H1 (cell line): Measurements from ENCODE around the gene SVOPL. TPM values are rescaled to one million over a fixed set of nuclear protein-coding genes. Genes with fewer than 3 reads are reported as not detected.

ENCODE experiments used
- CTCF ChIA-PET: fragments of 300-600 bp; sonication (Branson Sonifier 250); formaldehyde crosslinking; loops from one replicate; lab custom pipeline; 2021; ENCODE audit not compliant: partially characterized antibody; lab: Charles Lee
- POLR2A ChIA-PET: fragments of 300-600 bp; sonication (Branson Sonifier 250); formaldehyde crosslinking; loops from one replicate; lab custom pipeline; 2021; ENCODE audit warnings: inconsistent platforms; ENCODE audit not compliant: partially characterized antibody; lab: Charles Lee
- DNase-seq, 2 experiments: peaks; one replicate each; pipeline versions ENCODE4 v3.0.0 to v3.0.0-alpha.2; 2010 to 2022; ENCODE audit warnings: low spot score in 2 of 2, low read depth in 1 of 2, mixed read lengths in 1 of 2
- FAIRE-seq: peaks from 2 replicates; lab custom pipeline; 2011; peaks lifted over from hg19 to GRCh38; lab: Jason Lieb, UNC
- H2AFZ ChIP-seq: 2 replicates; pipeline ENCODE4 v1.8.1; 2012; ENCODE audit warnings: low read length, inconsistent platforms
- H2AK5ac ChIP-seq: 2 replicates; pipeline ENCODE4 v1.6.1; 2013; ENCODE audit warnings: low read depth, low read length
- H2BK120ac ChIP-seq: replicated peaks from 2 replicates; pipeline ENCODE3; 2013; ENCODE audit warnings: low read depth, low read length, inconsistent platforms
- H2BK12ac ChIP-seq: 2 replicates; pipeline ENCODE4 v1.6.1; 2013; ENCODE audit warnings: low read depth, low read length
- H2BK15ac ChIP-seq: 2 replicates; pipeline ENCODE4 v1.6.1; 2013; ENCODE audit warnings: low read length
- H2BK20ac ChIP-seq: 2 replicates; pipeline ENCODE4 v1.6.1; 2013; ENCODE audit warnings: low read length
- H2BK5ac ChIP-seq: 2 replicates; pipeline ENCODE4 v1.6.1; 2013; ENCODE audit warnings: low read depth, low read length
- H3K14ac ChIP-seq: 2 replicates; pipeline ENCODE4 v1.6.1; 2013; ENCODE audit warnings: inconsistent platforms; ENCODE audit not compliant: insufficient read length
- H3K18ac ChIP-seq: 2 replicates; pipeline ENCODE4 v1.6.1; 2013; ENCODE audit warnings: low read length; ENCODE audit errors: extremely low read depth
- H3K23ac ChIP-seq: 2 replicates; pipeline ENCODE4 v1.6.1; 2013; ENCODE audit warnings: inconsistent platforms; ENCODE audit not compliant: insufficient read length
- H3K23me2 ChIP-seq: 2 replicates; pipeline ENCODE4 v1.6.1; 2013; ENCODE audit warnings: low read depth, low read length
- H3K27ac ChIP-seq: 2 replicates; pipeline ENCODE4 v1.6.1; 2011; ENCODE audit warnings: low read depth, low read length, inconsistent platforms
- H3K27me3 ChIP-seq, 4 experiments: replicated peaks in 1 of 4; 1 replicate in 1 of 4; 2 replicates in 3 of 4; pipeline versions ENCODE4 v1.6.1 to v1.8.1; 2011 to 2013; ENCODE audit warnings: low read length in 3 of 4, mild to moderate bottlenecking in 3 of 4, inconsistent platforms in 2 of 4, mixed read lengths in 2 of 4, moderate library complexity in 1 of 4; ENCODE audit not compliant: control insufficient read depth in 3 of 4, insufficient read depth in 3 of 4; ENCODE audit errors: extremely low read depth in 1 of 4
- H3K36me3 ChIP-seq, 4 experiments: 2 replicates each; pipeline versions ENCODE4 v1.6.1 to v1.8.1; 2011 to 2013; ENCODE audit warnings: mild to moderate bottlenecking in 4 of 4, low read length in 3 of 4, moderate library complexity in 2 of 4, control low read depth in 1 of 4, inconsistent platforms in 1 of 4; ENCODE audit not compliant: insufficient read depth in 4 of 4, control insufficient read depth in 2 of 4
- H3K4ac ChIP-seq: replicated peaks from 2 replicates; pipeline ENCODE3; 2013; ENCODE audit warnings: low read length, low read depth, mixed read lengths, inconsistent platforms; ENCODE audit not compliant: insufficient read length
- H3K4me1 ChIP-seq, 4 experiments: replicated peaks in 1 of 4; 1 replicate in 1 of 4; 2 replicates in 3 of 4; pipeline versions ENCODE4 v1.6.1 to v1.8.1; 2011 to 2013; ENCODE audit warnings: low read length in 3 of 4, inconsistent platforms in 2 of 4, mixed read lengths in 1 of 4; ENCODE audit not compliant: insufficient read depth in 4 of 4, control insufficient read depth in 3 of 4
- H3K4me2 ChIP-seq, 2 experiments: 2 replicates each; pipeline versions ENCODE4 v1.6.1 to v1.8.1; 2011 to 2013; ENCODE audit warnings: low read depth in 2 of 2, low read length in 2 of 2, control low read depth in 1 of 2, inconsistent platforms in 1 of 2, mild to moderate bottlenecking in 1 of 2; ENCODE audit not compliant: insufficient read depth in 1 of 2
- H3K4me3 ChIP-seq, 4 experiments: fragments of 200-600, 300-600 bp in 1 of 4; sonication (generic), shearing (Covaris generic), sonication (Bioruptor Twin) in 1 of 4; 2 replicates each; pipeline versions ENCODE4 v1.5.1 to v1.8.1; 2011 to 2016; ENCODE audit warnings: low read length in 4 of 4, low read depth in 3 of 4, control low read depth in 2 of 4, inconsistent platforms in 2 of 4, mild to moderate bottlenecking in 2 of 4, mixed read lengths in 1 of 4, moderate library complexity in 1 of 4; ENCODE audit not compliant: insufficient read depth in 2 of 4; ENCODE audit errors: extremely low read depth in 1 of 4
- H3K56ac ChIP-seq: replicated peaks from 2 replicates; pipeline ENCODE3; 2013; ENCODE audit warnings: low read depth, mild to moderate bottlenecking, mixed read lengths, low read length, inconsistent platforms; ENCODE audit not compliant: insufficient read length
- H3K79me1 ChIP-seq: 2 replicates; pipeline ENCODE4 v1.6.1; 2013; ENCODE audit warnings: low read depth, low read length, control low read depth
- H3K79me2 ChIP-seq, 2 experiments: 2 replicates each; pipeline versions ENCODE4 v1.6.1 to v1.8.1; 2012 to 2013; ENCODE audit warnings: low read length in 2 of 2, mild to moderate bottlenecking in 2 of 2, inconsistent platforms in 1 of 2; ENCODE audit not compliant: insufficient read depth in 2 of 2, control insufficient read depth in 1 of 2
- H3K9ac ChIP-seq, 4 experiments: replicated peaks in 1 of 4; 1 replicate in 1 of 4; 2 replicates in 3 of 4; pipeline versions ENCODE4 v1.6.1 to v1.8.1; 2011 to 2013; ENCODE audit warnings: low read depth in 3 of 4, low read length in 3 of 4, control low read depth in 2 of 4, mild to moderate bottlenecking in 2 of 4, moderate library complexity in 2 of 4, inconsistent platforms in 1 of 4; ENCODE audit errors: extremely low read depth in 1 of 4
- H3K9me3 ChIP-seq, 2 experiments: 2 replicates each; pipeline versions ENCODE4 v1.6.1 to v1.8.1; 2012 to 2013; ENCODE audit warnings: mild to moderate bottlenecking in 2 of 2, moderate library complexity in 2 of 2, control low read depth in 1 of 2, inconsistent platforms in 1 of 2, low read depth in 1 of 2, low read length in 1 of 2, mixed read lengths in 1 of 2; ENCODE audit not compliant: insufficient read depth in 2 of 2
- H4K20me1 ChIP-seq, 2 experiments: replicated peaks in 1 of 2; 2 replicates each; pipeline versions ENCODE3 to v1.8.1; 2011 to 2013; ENCODE audit warnings: inconsistent platforms in 2 of 2, low read length in 2 of 2, mild to moderate bottlenecking in 1 of 2; ENCODE audit not compliant: insufficient read depth in 2 of 2, control insufficient read depth in 1 of 2
- H4K5ac ChIP-seq: 2 replicates; pipeline ENCODE4 v1.6.1; 2013; ENCODE audit warnings: low read length, low read depth, mixed read lengths, inconsistent platforms; ENCODE audit not compliant: insufficient read length
- H4K8ac ChIP-seq: 2 replicates; pipeline ENCODE4 v1.8.0; 2013; ENCODE audit warnings: mild to moderate bottlenecking, moderate library complexity, low read length, inconsistent platforms; ENCODE audit not compliant: insufficient read depth; ENCODE audit errors: extremely low read depth
- H4K91ac ChIP-seq: replicated peaks from 2 replicates; pipeline ENCODE3; 2013; ENCODE audit warnings: low read length, mixed read lengths, inconsistent platforms; ENCODE audit not compliant: insufficient read length
- EP300 ChIP-seq, 2 experiments: IDR thresholded peaks; 1 replicate in 1 of 2; 2 replicates in 1 of 2; pipeline ENCODE4 v1.6.1; 2011 to 2012; ENCODE audit warnings: low read depth in 2 of 2, low read length in 2 of 2, mild to moderate bottlenecking in 2 of 2, borderline replicate concordance in 1 of 2, inconsistent platforms in 1 of 2, moderate library complexity in 1 of 2
- MAFK ChIP-seq: IDR thresholded peaks from 2 replicates; pipeline ENCODE4 v1.6.1; 2012; ENCODE audit warnings: low read depth, mild to moderate bottlenecking, improper control_type of control experiment, low read length
- ZNF274 ChIP-seq: IDR thresholded peaks from 2 replicates; pipeline ENCODE4 v1.7.0; 2012; ENCODE audit warnings: low read length, borderline replicate concordance; ENCODE audit errors: extremely low read depth
- WGBS, 2 experiments: shearing (Covaris generic) in 1 of 2; methylation state at CpG; one replicate each; pipeline versions ENCODE4 v1.1.6 to v1.1.7; 2013 to 2015; ENCODE audit warnings: low lambda C conversion rate in 2 of 2, mixed read lengths in 2 of 2, inconsistent platforms in 1 of 2, low coverage in 1 of 2, missing lambda C conversion rate in 1 of 2; ENCODE audit not compliant: insufficient replicate concordance in 2 of 2, insufficient coverage in 1 of 2, insufficient read length in 1 of 2; ENCODE audit errors: extremely low coverage in 1 of 2, missing lambda C conversion rate in 1 of 2; 5-methylcytosine and 5-hydroxymethylcytosine counted together
- polyA plus RNA-seq, 7 experiments: library from polyadenylated mRNA; depleted of rRNA in 3 of 7; stranded (reverse) in 5 of 7; unstranded in 2 of 7; fragments of >200 nt in 5 of 7; fragments of 200-250 nt in 2 of 7; gene quantifications; 1 replicate in 5 of 7; 2 replicates in 1 of 7; 4 replicates in 1 of 7; pipeline versions ENCODE4 v1.2.1 to v1.2.3, GENCODE V29; 2011 to 2013; ENCODE audit warnings: missing spikeins in 2 of 7, mixed read lengths in 2 of 7
- total RNA-seq: library from RNA; stranded (reverse); fragmentation: NEBNext Ultra II Directional; extraction: Animal tissue kit (Norgen Biotek cat#: 25700); gene quantifications from 2 replicates; pipeline ENCODE4 v1.2.1, GENCODE V29; 2021

The SVOPL gene
- total and polyA plus RNA-seq, 2 of the 8 experiments (the other 6 are each of a cell fraction or from before 2014, with no cell fraction given) = 1.1 to 1.4 TPM

DNA sequence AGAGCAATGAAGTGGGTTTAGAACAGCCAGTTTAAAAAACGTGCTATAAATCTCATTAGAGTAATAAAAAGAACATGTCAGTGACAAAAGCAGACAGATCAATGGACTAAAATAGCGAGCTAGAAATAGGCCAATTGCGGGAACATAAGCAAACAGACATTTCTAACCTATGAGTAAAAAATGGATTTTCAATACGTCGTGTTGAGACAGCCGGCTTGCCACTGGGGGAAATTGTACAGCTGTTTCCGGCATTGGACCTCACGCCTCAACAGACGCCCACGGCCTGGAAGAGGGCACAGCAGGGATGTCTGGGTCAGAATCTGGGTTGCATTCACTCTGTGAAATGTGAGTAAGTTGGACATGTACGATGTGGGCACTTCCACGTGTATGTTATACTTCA, 92.9 kb downstream of the SVOPL start:
- H3K27ac ChIP-seq = no peak overlapping the region
- no peak overlapping the region for H4K8ac ChIP-seq
- DNase-seq (no peak), FAIRE-seq (no peak)
- ChIA-PET CTCF (no interaction called here), POLR2A (no interaction called here)
- no peak overlapping the region for H3K56ac ChIP-seq
- no peaks in the 10 kb centered on the region for H3K79me2 ChIP-seq
- no peaks in the 10 kb centered on the region for H3K27me3 ChIP-seq
- H2BK5ac ChIP-seq = no peak overlapping the region
- H4K20me1 ChIP-seq = no peaks in the 10 kb centered on the region
- no peak overlapping the region for H3K14ac ChIP-seq
- no peak overlapping the region for H3K4me3 ChIP-seq
- no peak overlapping the region for H4K91ac ChIP-seq
- no peak overlapping the region for H2BK120ac ChIP-seq
- H2AK5ac ChIP-seq = no peak overlapping the region
- H3K23me2 ChIP-seq = no peaks in the 10 kb centered on the region
- no peak overlapping the region for H2BK20ac ChIP-seq
- no peaks in the 10 kb centered on the region for H3K36me3 ChIP-seq
- no peak overlapping the region for H2BK15ac ChIP-seq
- WGBS, 2 experiments = 83% methylated on average over 12 of the region's 12 CpGs; no CpG with 5 or more reads in 1 of the 2 experiments
- 0 out of 4 replicates have a peak, but pooled peaks cover 0 to 3% of the 10 kb centered on the region in 2 experiments for H3K9me3 ChIP-seq
- H3K9ac ChIP-seq = no peak overlapping the region
- no peak overlapping the region for H3K4ac ChIP-seq
- H3K4me1 ChIP-seq = no peaks in the 10 kb centered on the region
- H2AFZ ChIP-seq = no peak overlapping the region
- H3K4me2 ChIP-seq = no peak overlapping the region
- H3K18ac ChIP-seq = no peak overlapping the region
- no peak overlapping the region for H4K5ac ChIP-seq
- H3K79me1 ChIP-seq = no peaks in the 10 kb centered on the region
- H2BK12ac ChIP-seq = no peak overlapping the region
- no peak overlapping the region for H3K23ac ChIP-seq
- no peak for TF ChIP-seq ZNF274
- no peak for TF ChIP-seq MAFK
- TF ChIP-seq EP300 (IDR thresholded peaks at IDR 0.05; ENCODE audit: borderline replicate concordance in 1 of 2, low read depth in 2 of 2, low read length in 2 of 2) = no peak
